Liver (tissue), 3 donors: ENCODE data around the gene KCNQ5.

ENCODE experiments used
- TAF1 ChIP-seq: conservative IDR thresholded peaks from 2 replicates; pipeline ENCODE4 v1.6.1; 2016; ENCODE audit warnings: antibody characterized with exemption, mild to moderate bottlenecking
- TF ChIP-seq, protein P1 (sequence below): fragments of 150-350 bp; IDR thresholded peaks from 2 replicates; pipeline ENCODE4 v1.5.1; 2017; ENCODE audit warnings: improper control_type of control experiment, low read depth, low read length; ENCODE audit not compliant: missing input control
- donor health status: healthy.
- donor health status: healthy.

DNA sequence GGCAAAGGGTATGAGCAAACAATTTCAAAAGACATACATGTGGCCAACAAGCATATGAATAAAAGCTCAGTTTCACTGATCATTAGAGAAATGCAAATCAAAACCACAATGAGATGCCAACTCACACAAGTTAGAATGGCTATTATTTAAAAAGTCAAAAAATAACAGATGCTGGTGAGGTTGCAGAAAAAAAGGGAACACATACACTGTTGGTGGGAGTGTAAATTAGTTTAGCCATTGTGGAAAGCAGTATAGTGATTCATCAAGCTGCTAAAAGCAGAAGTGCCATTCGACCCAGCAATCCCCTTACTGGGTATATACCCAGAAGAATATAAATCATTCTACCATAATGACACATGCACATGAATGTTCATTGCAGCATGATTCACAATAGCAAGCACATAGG lies 610.1 kb downstream of the KCNQ5 start:
- TF ChIP-seq TAF1: no peak
- TF ChIP-seq, protein P1, sequence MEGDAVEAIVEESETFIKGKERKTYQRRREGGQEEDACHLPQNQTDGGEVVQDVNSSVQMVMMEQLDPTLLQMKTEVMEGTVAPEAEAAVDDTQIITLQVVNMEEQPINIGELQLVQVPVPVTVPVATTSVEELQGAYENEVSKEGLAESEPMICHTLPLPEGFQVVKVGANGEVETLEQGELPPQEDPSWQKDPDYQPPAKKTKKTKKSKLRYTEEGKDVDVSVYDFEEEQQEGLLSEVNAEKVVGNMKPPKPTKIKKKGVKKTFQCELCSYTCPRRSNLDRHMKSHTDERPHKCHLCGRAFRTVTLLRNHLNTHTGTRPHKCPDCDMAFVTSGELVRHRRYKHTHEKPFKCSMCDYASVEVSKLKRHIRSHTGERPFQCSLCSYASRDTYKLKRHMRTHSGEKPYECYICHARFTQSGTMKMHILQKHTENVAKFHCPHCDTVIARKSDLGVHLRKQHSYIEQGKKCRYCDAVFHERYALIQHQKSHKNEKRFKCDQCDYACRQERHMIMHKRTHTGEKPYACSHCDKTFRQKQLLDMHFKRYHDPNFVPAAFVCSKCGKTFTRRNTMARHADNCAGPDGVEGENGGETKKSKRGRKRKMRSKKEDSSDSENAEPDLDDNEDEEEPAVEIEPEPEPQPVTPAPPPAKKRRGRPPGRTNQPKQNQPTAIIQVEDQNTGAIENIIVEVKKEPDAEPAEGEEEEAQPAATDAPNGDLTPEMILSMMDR: no peak
